Esophagus squamous epithelium (tissue), 4 donors: ENCODE data around the gene TBX2.

Experiments used
- CTCF ChIP-seq, 6 experiments: fragments of 450-650 bp in 4 of 6; fragments of 200-600 bp in 2 of 6; sonication (generic) in 2 of 6; IDR thresholded peaks; one replicate each; pipeline ENCODE4 v1.5.1; 2016 to 2019; ENCODE audit warnings: antibody characterized with exemption in 6 of 6, mild to moderate bottlenecking in 4 of 6, moderate library complexity in 4 of 6
- POLR2A ChIP-seq, 4 donors: fragments of 450-650 bp; IDR thresholded peaks; one replicate each; pipeline ENCODE4 v1.6.1; 2017; ENCODE audit warnings: antibody characterized with exemption in 4 of 4, mild to moderate bottlenecking in 4 of 4, moderate library complexity in 3 of 4

GRCh38 chr17:61436273-61436672, 36.6 kb downstream of the TBX2 start:
- TF ChIP-seq CTCF (IDR thresholded peaks at IDR 0.05), result no peak
- TF ChIP-seq POLR2A (IDR thresholded peaks at IDR 0.05), result no peak
